HG03060 (cell line): ENCODE data around the gene KRT8.

Experiments
- ATAC-seq: cut with Tn5 transposase; IDR thresholded peaks from one replicate; pipeline ENCODE4 v1.9.1; 2021; ENCODE audit warnings: low read depth, moderate number of reproducible peaks; ENCODE audit not compliant: unreplicated experiment

Gene KRT8

GRCh38 chr12:52925717-52926595, 21.1 kb upstream of the KRT8 start:
- ATAC-seq = no peak

GRCh38 chr12:52924764-52925716, 20.2 kb upstream of the KRT8 start:
- ATAC-seq = no peak

- ATAC-seq = no peak
Observed at GRCh38 chr12:52921488-52922165, 16.8 kb upstream of the KRT8 start.

- ATAC-seq = no peak
Observed at GRCh38 chr12:52920937-52921336, 16.1 kb upstream of the KRT8 start.

DNA sequence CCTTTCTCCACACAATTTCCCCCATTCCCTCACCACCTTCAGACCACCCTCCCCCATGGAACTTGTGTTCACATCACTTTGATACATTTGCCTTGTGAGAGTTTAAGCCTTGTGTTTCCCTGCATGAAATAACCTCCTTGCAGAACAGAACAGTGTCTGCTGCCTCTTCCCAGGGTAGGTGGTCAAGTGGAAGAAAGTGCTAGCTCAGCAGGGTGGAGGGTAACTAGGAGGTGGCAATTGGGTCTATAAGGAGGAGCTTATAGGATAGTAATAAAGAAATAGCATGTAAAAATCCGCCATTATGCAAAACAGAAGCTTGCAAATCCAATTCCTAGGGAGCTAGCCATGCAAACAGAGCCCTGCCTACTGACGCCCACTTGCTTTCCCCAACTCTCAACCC, 13.9 kb upstream of the KRT8 start:
- no peak for ATAC-seq

DNA sequence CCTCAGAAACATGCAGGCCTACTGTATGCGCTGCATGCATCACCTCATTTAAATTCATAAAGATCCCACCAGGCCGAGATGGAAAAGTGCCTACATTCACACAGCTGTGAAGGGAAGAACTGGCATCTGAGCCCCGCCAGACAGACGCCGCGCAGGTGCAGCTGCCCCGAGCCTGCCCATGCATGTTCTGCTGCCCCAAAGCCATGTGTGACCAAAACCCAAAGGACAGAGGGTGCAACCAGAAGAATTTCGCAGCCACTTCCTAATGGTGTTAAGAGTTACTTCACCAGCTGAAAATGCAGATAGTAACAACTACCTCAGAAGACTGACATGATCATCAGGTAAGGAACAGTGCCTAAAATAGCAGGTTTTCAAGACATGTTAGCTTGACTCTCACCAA, 13.5 kb upstream of the KRT8 start:
- ATAC-seq = no peak

DNA sequence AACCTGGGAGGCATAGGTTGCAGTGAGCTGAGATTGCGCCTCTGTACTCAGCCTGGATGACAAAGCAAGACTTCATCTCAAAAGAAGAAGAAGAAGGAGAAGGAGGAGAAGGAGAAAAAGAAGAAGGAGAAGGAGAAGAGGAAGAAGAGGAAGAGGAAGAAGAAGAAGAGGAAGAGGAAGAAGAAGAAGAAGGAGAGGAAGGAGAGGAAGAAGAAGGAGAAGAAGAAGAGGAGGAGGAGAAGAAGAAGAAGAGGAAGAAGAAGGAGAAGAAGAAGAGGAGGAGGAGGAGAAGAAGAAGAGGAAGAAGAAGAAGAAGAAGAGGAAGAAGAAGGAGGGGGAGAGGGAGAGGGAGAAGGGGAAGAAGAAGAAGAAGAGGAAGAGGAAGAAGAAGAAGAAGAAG, 12.9 kb upstream of the KRT8 start:
- no peak for ATAC-seq

DNA sequence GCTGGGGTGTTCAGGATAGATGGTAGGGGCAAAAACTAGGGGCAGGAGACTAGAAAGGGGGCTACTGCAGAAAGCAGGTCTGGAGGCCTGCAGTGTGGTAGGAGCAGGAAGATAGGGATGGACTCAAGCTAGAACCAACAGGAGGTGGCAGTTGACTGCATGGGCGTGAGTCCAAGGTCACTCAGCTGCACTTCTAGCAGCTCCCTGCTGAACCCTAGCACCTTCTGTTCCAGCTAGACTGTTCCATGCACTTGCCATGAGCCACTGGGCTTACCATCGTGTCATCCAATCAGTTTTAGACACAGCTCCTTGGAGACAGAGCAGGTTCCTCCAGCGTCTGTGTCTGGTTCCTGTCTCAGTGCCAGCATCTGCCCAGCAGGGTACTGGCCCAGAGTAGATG, 11.3 kb upstream of the KRT8 start:
- ATAC-seq = no peak

DNA sequence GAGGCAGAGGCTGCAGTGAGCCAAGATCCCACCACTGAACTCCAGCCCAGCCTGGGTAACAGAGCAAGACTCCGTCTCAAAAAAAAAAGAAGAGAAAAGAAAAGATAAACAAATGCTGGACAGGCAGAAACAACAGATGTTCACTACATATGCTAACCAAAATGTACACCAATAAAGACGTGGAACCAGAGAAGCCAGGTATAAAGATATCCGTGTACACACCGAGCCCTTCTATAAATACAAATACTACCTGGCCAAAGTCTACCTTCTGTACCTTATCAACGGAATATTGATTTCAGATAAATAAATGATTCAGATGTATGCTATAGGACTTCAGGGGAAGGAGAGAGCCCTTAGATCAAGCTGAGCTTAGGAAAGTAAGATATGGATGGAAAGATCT, 10.8 kb upstream of the KRT8 start:
- no peak for ATAC-seq

- no peak for ATAC-seq
Observed at GRCh38 chr12:52914576-52915121, 9.8 kb upstream of the KRT8 start.

- ATAC-seq = no peak
Observed at GRCh38 chr12:52913431-52913821, 8.6 kb upstream of the KRT8 start.

- no peak for ATAC-seq
Observed at GRCh38 chr12:52912711-52913430, 8.0 kb upstream of the KRT8 start.

- ATAC-seq = no peak
Observed at GRCh38 chr12:52910248-52910883, 5.5 kb upstream of the KRT8 start.

- no peak for ATAC-seq
Observed at GRCh38 chr12:52909796-52910195, 4.9 kb upstream of the KRT8 start.

- ATAC-seq = no peak
Observed at GRCh38 chr12:52909331-52909730, 4.5 kb upstream of the KRT8 start.

- ATAC-seq = no peak
Observed at GRCh38 chr12:52907092-52907810, 2.4 kb upstream of the KRT8 start.

GRCh38 chr12:52906191-52906601, 1.3 kb upstream of the KRT8 start:
- no peak for ATAC-seq

DNA sequence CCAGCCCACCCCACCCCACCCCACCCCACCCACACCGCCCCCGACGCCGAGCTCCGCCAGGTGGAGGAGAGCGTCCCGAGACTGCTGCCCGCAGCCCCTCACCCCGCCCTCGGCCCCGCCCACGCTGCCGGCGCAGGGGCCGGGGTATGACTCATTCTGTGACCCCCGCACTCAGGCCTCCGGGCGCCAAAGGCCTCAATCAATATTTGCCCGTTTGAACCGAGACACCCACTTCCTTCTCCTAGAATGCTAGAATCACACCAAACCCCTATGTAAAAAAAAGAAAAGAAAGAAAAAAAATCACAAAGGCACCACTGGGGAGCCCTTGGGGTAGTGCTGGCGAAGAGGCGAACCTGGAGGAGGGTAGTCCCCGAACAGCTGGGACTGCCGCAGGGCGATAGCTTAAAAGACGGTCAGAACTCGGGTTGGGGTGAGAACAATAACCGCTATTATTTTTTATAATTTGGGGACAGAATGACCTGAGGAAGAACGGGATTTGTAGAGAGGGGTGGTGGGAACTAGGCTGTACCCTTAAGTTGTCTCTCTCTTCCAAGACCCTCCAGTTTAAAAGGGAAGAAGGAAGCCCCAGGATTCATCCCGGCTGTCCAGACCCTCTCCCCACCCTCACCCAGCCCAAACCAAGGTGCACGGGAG, 894 bp downstream of the KRT8 start:
- ATAC-seq = no peak
